ENCODE measurements around the gene HNRNPR.
A peak's percentile ranks its signal among the peaks of the same experiment; 100 is the strongest.
"Not testable (repeated sequence)": the region's sequence is repeated elsewhere in the genome, so short reads cannot be mapped to it uniquely, and the experiment has no call there.

Gene HNRNPR

GRCh38 chr1:23344111-23344986, at the start of gene HNRNPR:
HNRNPR (minus strand) TSS chr1:23344284; CDS start chr1:23341008, 3,276 bp downstream.
- DNase-seq (ENCODE audit: low spot score) = peak; percentile 100

- DNase-seq (ENCODE audit: low spot score) = no peak
Observed at GRCh38 chr1:23393706-23394105, 49.6 kb upstream of the HNRNPR start.

GRCh38 chr1:23392125-23392855, 48.2 kb upstream of the HNRNPR start:
- no peak for DNase-seq (ENCODE audit: low spot score)

- no peak for DNase-seq (ENCODE audit: low spot score)
Observed at GRCh38 chr1:23389837-23390321, 45.8 kb upstream of the HNRNPR start.

GRCh38 chr1:23387494-23387893, 43.4 kb upstream of the HNRNPR start:
- no peak for DNase-seq (ENCODE audit: low spot score)

GRCh38 chr1:23385119-23385621, 41.1 kb upstream of the HNRNPR start:
- DNase-seq (ENCODE audit: low spot score) = no peak

- DNase-seq (ENCODE audit: low spot score) = no peak
Observed at GRCh38 chr1:23384312-23385058, 40.4 kb upstream of the HNRNPR start.

GRCh38 chr1:23383577-23384311, 39.7 kb upstream of the HNRNPR start:
- DNase-seq (ENCODE audit: low spot score) = no peak

GRCh38 chr1:23381233-23381885, 37.3 kb upstream of the HNRNPR start:
- DNase-seq (ENCODE audit: low spot score) = no peak

GRCh38 chr1:23380719-23381118, 36.6 kb upstream of the HNRNPR start:
- DNase-seq (ENCODE audit: low spot score) = no peak

- not testable (repeated sequence) for DNase-seq (ENCODE audit: low spot score)
Observed at GRCh38 chr1:23380236-23380635, 36.2 kb upstream of the HNRNPR start.

GRCh38 chr1:23376890-23377811, 33.1 kb upstream of the HNRNPR start:
- DNase-seq (ENCODE audit: low spot score) = no peak

GRCh38 chr1:23374079-23374735, 30.1 kb upstream of the HNRNPR start:
- DNase-seq (ENCODE audit: low spot score) = not testable (repeated sequence)

GRCh38 chr1:23371987-23372880, 28.1 kb upstream of the HNRNPR start:
- DNase-seq (ENCODE audit: low spot score) = no peak

- no peak for DNase-seq (ENCODE audit: low spot score)
Observed at GRCh38 chr1:23370709-23371584, 26.9 kb upstream of the HNRNPR start.

- DNase-seq (ENCODE audit: low spot score) = no peak
Observed at GRCh38 chr1:23370330-23370708, 26.2 kb upstream of the HNRNPR start.

Measured in CD4-positive, alpha-beta T cell treated with Interleukin-15 for 4 hours (primary cell).